H1 (cell line): ENCODE measurements around the gene CACNA1B. TPM values are rescaled to one million over a fixed set of nuclear protein-coding genes. Genes with fewer than 3 reads are reported as not detected.

Experiments
- CTCF ChIA-PET: fragments of 300-600 bp; sonication (Branson Sonifier 250); formaldehyde crosslinking; loops from one replicate; lab custom pipeline; 2021; ENCODE audit not compliant: partially characterized antibody; lab: Charles Lee
- POLR2A ChIA-PET: fragments of 300-600 bp; sonication (Branson Sonifier 250); formaldehyde crosslinking; loops from one replicate; lab custom pipeline; 2021; ENCODE audit warnings: inconsistent platforms; ENCODE audit not compliant: partially characterized antibody; lab: Charles Lee
- DNase-seq, 2 experiments: peaks; one replicate each; pipeline versions ENCODE4 v3.0.0 to v3.0.0-alpha.2; 2010 to 2022; ENCODE audit warnings: low spot score in 2 of 2, low read depth in 1 of 2, mixed read lengths in 1 of 2
- FAIRE-seq: peaks from 2 replicates; lab custom pipeline; 2011; peaks lifted over from hg19 to GRCh38; lab: Jason Lieb, UNC
- H2AFZ ChIP-seq: 2 replicates; pipeline ENCODE4 v1.8.1; 2012; ENCODE audit warnings: low read length, inconsistent platforms
- H2AK5ac ChIP-seq: 2 replicates; pipeline ENCODE4 v1.6.1; 2013; ENCODE audit warnings: low read depth, low read length
- H2BK120ac ChIP-seq: replicated peaks from 2 replicates; pipeline ENCODE3; 2013; ENCODE audit warnings: low read depth, low read length, inconsistent platforms
- H2BK12ac ChIP-seq: 2 replicates; pipeline ENCODE4 v1.6.1; 2013; ENCODE audit warnings: low read depth, low read length
- H2BK15ac ChIP-seq: 2 replicates; pipeline ENCODE4 v1.6.1; 2013; ENCODE audit warnings: low read length
- H2BK20ac ChIP-seq: 2 replicates; pipeline ENCODE4 v1.6.1; 2013; ENCODE audit warnings: low read length
- H2BK5ac ChIP-seq: 2 replicates; pipeline ENCODE4 v1.6.1; 2013; ENCODE audit warnings: low read depth, low read length
- H3K14ac ChIP-seq: 2 replicates; pipeline ENCODE4 v1.6.1; 2013; ENCODE audit warnings: inconsistent platforms; ENCODE audit not compliant: insufficient read length
- H3K18ac ChIP-seq: 2 replicates; pipeline ENCODE4 v1.6.1; 2013; ENCODE audit warnings: low read length; ENCODE audit errors: extremely low read depth
- H3K23ac ChIP-seq: 2 replicates; pipeline ENCODE4 v1.6.1; 2013; ENCODE audit warnings: inconsistent platforms; ENCODE audit not compliant: insufficient read length
- H3K23me2 ChIP-seq: 2 replicates; pipeline ENCODE4 v1.6.1; 2013; ENCODE audit warnings: low read depth, low read length
- H3K27ac ChIP-seq: 2 replicates; pipeline ENCODE4 v1.6.1; 2011; ENCODE audit warnings: low read depth, low read length, inconsistent platforms
- H3K27me3 ChIP-seq, 4 experiments: replicated peaks in 1 of 4; 1 replicate in 1 of 4; 2 replicates in 3 of 4; pipeline versions ENCODE4 v1.6.1 to v1.8.1; 2011 to 2013; ENCODE audit warnings: low read length in 3 of 4, mild to moderate bottlenecking in 3 of 4, inconsistent platforms in 2 of 4, mixed read lengths in 2 of 4, moderate library complexity in 1 of 4; ENCODE audit not compliant: control insufficient read depth in 3 of 4, insufficient read depth in 3 of 4; ENCODE audit errors: extremely low read depth in 1 of 4
- H3K36me3 ChIP-seq, 4 experiments: 2 replicates each; pipeline versions ENCODE4 v1.6.1 to v1.8.1; 2011 to 2013; ENCODE audit warnings: mild to moderate bottlenecking in 4 of 4, low read length in 3 of 4, moderate library complexity in 2 of 4, control low read depth in 1 of 4, inconsistent platforms in 1 of 4; ENCODE audit not compliant: insufficient read depth in 4 of 4, control insufficient read depth in 2 of 4
- H3K4ac ChIP-seq: replicated peaks from 2 replicates; pipeline ENCODE3; 2013; ENCODE audit warnings: low read length, low read depth, mixed read lengths, inconsistent platforms; ENCODE audit not compliant: insufficient read length
- H3K4me1 ChIP-seq, 4 experiments: replicated peaks in 1 of 4; 1 replicate in 1 of 4; 2 replicates in 3 of 4; pipeline versions ENCODE4 v1.6.1 to v1.8.1; 2011 to 2013; ENCODE audit warnings: low read length in 3 of 4, inconsistent platforms in 2 of 4, mixed read lengths in 1 of 4; ENCODE audit not compliant: insufficient read depth in 4 of 4, control insufficient read depth in 3 of 4
- H3K4me2 ChIP-seq, 2 experiments: 2 replicates each; pipeline versions ENCODE4 v1.6.1 to v1.8.1; 2011 to 2013; ENCODE audit warnings: low read depth in 2 of 2, low read length in 2 of 2, control low read depth in 1 of 2, inconsistent platforms in 1 of 2, mild to moderate bottlenecking in 1 of 2; ENCODE audit not compliant: insufficient read depth in 1 of 2
- H3K4me3 ChIP-seq, 4 experiments: fragments of 200-600, 300-600 bp in 1 of 4; sonication (generic), shearing (Covaris generic), sonication (Bioruptor Twin) in 1 of 4; 2 replicates each; pipeline versions ENCODE4 v1.5.1 to v1.8.1; 2011 to 2016; ENCODE audit warnings: low read length in 4 of 4, low read depth in 3 of 4, control low read depth in 2 of 4, inconsistent platforms in 2 of 4, mild to moderate bottlenecking in 2 of 4, mixed read lengths in 1 of 4, moderate library complexity in 1 of 4; ENCODE audit not compliant: insufficient read depth in 2 of 4; ENCODE audit errors: extremely low read depth in 1 of 4
- H3K56ac ChIP-seq: replicated peaks from 2 replicates; pipeline ENCODE3; 2013; ENCODE audit warnings: low read depth, mild to moderate bottlenecking, mixed read lengths, low read length, inconsistent platforms; ENCODE audit not compliant: insufficient read length
- H3K79me1 ChIP-seq: 2 replicates; pipeline ENCODE4 v1.6.1; 2013; ENCODE audit warnings: low read depth, low read length, control low read depth
- H3K79me2 ChIP-seq, 2 experiments: 2 replicates each; pipeline versions ENCODE4 v1.6.1 to v1.8.1; 2012 to 2013; ENCODE audit warnings: low read length in 2 of 2, mild to moderate bottlenecking in 2 of 2, inconsistent platforms in 1 of 2; ENCODE audit not compliant: insufficient read depth in 2 of 2, control insufficient read depth in 1 of 2
- H3K9ac ChIP-seq, 4 experiments: replicated peaks in 1 of 4; 1 replicate in 1 of 4; 2 replicates in 3 of 4; pipeline versions ENCODE4 v1.6.1 to v1.8.1; 2011 to 2013; ENCODE audit warnings: low read depth in 3 of 4, low read length in 3 of 4, control low read depth in 2 of 4, mild to moderate bottlenecking in 2 of 4, moderate library complexity in 2 of 4, inconsistent platforms in 1 of 4; ENCODE audit errors: extremely low read depth in 1 of 4
- H3K9me3 ChIP-seq, 2 experiments: 2 replicates each; pipeline versions ENCODE4 v1.6.1 to v1.8.1; 2012 to 2013; ENCODE audit warnings: mild to moderate bottlenecking in 2 of 2, moderate library complexity in 2 of 2, control low read depth in 1 of 2, inconsistent platforms in 1 of 2, low read depth in 1 of 2, low read length in 1 of 2, mixed read lengths in 1 of 2; ENCODE audit not compliant: insufficient read depth in 2 of 2
- H4K20me1 ChIP-seq, 2 experiments: replicated peaks in 1 of 2; 2 replicates each; pipeline versions ENCODE3 to v1.8.1; 2011 to 2013; ENCODE audit warnings: inconsistent platforms in 2 of 2, low read length in 2 of 2, mild to moderate bottlenecking in 1 of 2; ENCODE audit not compliant: insufficient read depth in 2 of 2, control insufficient read depth in 1 of 2
- H4K5ac ChIP-seq: 2 replicates; pipeline ENCODE4 v1.6.1; 2013; ENCODE audit warnings: low read length, low read depth, mixed read lengths, inconsistent platforms; ENCODE audit not compliant: insufficient read length
- H4K8ac ChIP-seq: 2 replicates; pipeline ENCODE4 v1.8.0; 2013; ENCODE audit warnings: mild to moderate bottlenecking, moderate library complexity, low read length, inconsistent platforms; ENCODE audit not compliant: insufficient read depth; ENCODE audit errors: extremely low read depth
- H4K91ac ChIP-seq: replicated peaks from 2 replicates; pipeline ENCODE3; 2013; ENCODE audit warnings: low read length, mixed read lengths, inconsistent platforms; ENCODE audit not compliant: insufficient read length
- CEBPB ChIP-seq: IDR thresholded peaks from 2 replicates; pipeline ENCODE4 v1.6.1; 2012; ENCODE audit warnings: low read depth, low read length
- FOSL1 ChIP-seq: IDR thresholded peaks from 2 replicates; pipeline ENCODE4 v1.6.1; 2011; ENCODE audit warnings: mild to moderate bottlenecking, low read depth, low read length, moderate library complexity; ENCODE audit not compliant: insufficient read depth
- KDM4A ChIP-seq: IDR thresholded peaks from one replicate; pipeline ENCODE4 v1.7.1; 2012; ENCODE audit warnings: low read depth, mild to moderate bottlenecking, moderate library complexity, low read length, inconsistent platforms; ENCODE audit not compliant: severe bottlenecking
- PHF8 ChIP-seq: fragments of 200-600 bp; sonication (generic); conservative IDR thresholded peaks from 2 replicates; pipeline ENCODE4 v1.7.1; 2012; ENCODE audit warnings: low read depth, mild to moderate bottlenecking, inconsistent platforms, low read length, moderate library complexity
- RFX5 ChIP-seq: IDR thresholded peaks from 2 replicates; pipeline ENCODE4 v1.6.1; 2011; ENCODE audit warnings: low read depth, low read length, improper control_type of control experiment, borderline replicate concordance
- SIRT6 ChIP-seq: IDR thresholded peaks from one replicate; pipeline ENCODE4 v1.7.1; 2012; ENCODE audit warnings: low read length, inconsistent platforms
- WGBS, 2 experiments: shearing (Covaris generic) in 1 of 2; methylation state at CpG; one replicate each; pipeline versions ENCODE4 v1.1.6 to v1.1.7; 2013 to 2015; ENCODE audit warnings: low lambda C conversion rate in 2 of 2, mixed read lengths in 2 of 2, inconsistent platforms in 1 of 2, low coverage in 1 of 2, missing lambda C conversion rate in 1 of 2; ENCODE audit not compliant: insufficient replicate concordance in 2 of 2, insufficient coverage in 1 of 2, insufficient read length in 1 of 2; ENCODE audit errors: extremely low coverage in 1 of 2, missing lambda C conversion rate in 1 of 2; 5-methylcytosine and 5-hydroxymethylcytosine counted together
- polyA plus RNA-seq, 7 experiments: library from polyadenylated mRNA; depleted of rRNA in 3 of 7; stranded (reverse) in 5 of 7; unstranded in 2 of 7; fragments of >200 nt in 5 of 7; fragments of 200-250 nt in 2 of 7; gene quantifications; 1 replicate in 5 of 7; 2 replicates in 1 of 7; 4 replicates in 1 of 7; pipeline versions ENCODE4 v1.2.1 to v1.2.3, GENCODE V29; 2011 to 2013; ENCODE audit warnings: missing spikeins in 2 of 7, mixed read lengths in 2 of 7
- total RNA-seq: library from RNA; stranded (reverse); fragmentation: NEBNext Ultra II Directional; extraction: Animal tissue kit (Norgen Biotek cat#: 25700); gene quantifications from 2 replicates; pipeline ENCODE4 v1.2.1, GENCODE V29; 2021

Gene CACNA1B
- total and polyA plus RNA-seq, 2 of the 8 experiments (the other 6 are each of a cell fraction or from before 2014, with no cell fraction given) = 1.5 to 5.7 TPM

GRCh38 chr9:138049779-138050471 is 172.3 kb downstream of the CACNA1B start:
- Histone ChIP-seq H2BK12ac (no peak overlapping the region), H3K9me3 (peaks cover 23 to 94% of the 10 kb centered on the region in 2 experiments; a peak in 3 of 4 replicates), H3K36me3 (peaks cover 0 to 4% (median 0%) of the 10 kb centered on the region in 4 experiments; a peak in 2 of 8 replicates), H3K79me1 (no peaks in the 10 kb centered on the region), H2BK15ac (no peak overlapping the region), H3K9ac (no peak overlapping the region), H2AFZ (no peak overlapping the region), H4K20me1 (peaks cover 2 to 6% of the 10 kb centered on the region in 2 experiments), H2BK120ac (no peak overlapping the region), H4K5ac (no peak overlapping the region), H2BK20ac (no peak overlapping the region), H4K91ac (no peak overlapping the region), H2AK5ac (no peak overlapping the region), H3K14ac (no peak overlapping the region), H4K8ac (no peak overlapping the region), H3K79me2 (no peaks in the 10 kb centered on the region), H3K27ac (no peak overlapping the region), H3K4me2 (no peak overlapping the region), H2BK5ac (no peak overlapping the region), H3K4me3 (no peak overlapping the region), H3K18ac (no peak overlapping the region), H3K56ac (no peak overlapping the region), H3K4me1 (peaks cover 0 to 8% (median 0%) of the 10 kb centered on the region in 4 experiments; a peak in 2 of 7 replicates), H3K23ac (no peak overlapping the region), H3K23me2 (no peaks in the 10 kb centered on the region), H3K27me3 (no peaks in the 10 kb centered on the region), H3K4ac (no peak overlapping the region)
- 84% methylated on average over 19 of the region's 24 CpGs; no CpG with 5 or more reads in 1 of the 2 experiments for WGBS, 2 experiments
- peak in 1 of 2 experiments; percentile 50 for DNase-seq
- ChIA-PET POLR2A (no interaction called here), CTCF (interaction anchor here (1.0 to 1.7 kb wide), 5 partner anchors 9 to 52 kb away, joined by 3 to 5 read pairs (median 3); no protein-coding TSS in a partner anchor)
- TF ChIP-seq SIRT6 = no peak
- no peak for TF ChIP-seq PHF8
- TF ChIP-seq CEBPB = no peak
- TF ChIP-seq FOSL1 = no peak
- no peak for TF ChIP-seq RFX5
- TF ChIP-seq KDM4A = no peak
- no peak for FAIRE-seq
